Duodenal mucosa (tissue), 2 donors: ENCODE measurements around the gene FOXP3.

Experiments
- H3K27ac ChIP-seq: one replicate; pipeline ENCODE4 v1.7.0; 2013; ENCODE audit warnings: low read depth, low read length
- H3K27me3 ChIP-seq, 2 donors: one replicate each; pipeline ENCODE4 v1.7.0; 2013; ENCODE audit warnings: low read length in 2 of 2, control low read depth in 1 of 2; ENCODE audit not compliant: insufficient read depth in 2 of 2, control insufficient read depth in 1 of 2
- H3K36me3 ChIP-seq, 2 donors: one replicate each; pipeline ENCODE4 v1.7.0; 2013; ENCODE audit warnings: low read length in 2 of 2, control low read depth in 1 of 2; ENCODE audit not compliant: insufficient read depth in 2 of 2, control insufficient read depth in 1 of 2
- H3K4me1 ChIP-seq, 2 donors: one replicate each; pipeline ENCODE4 v1.7.0; 2013; ENCODE audit warnings: low read length in 2 of 2, control low read depth in 1 of 2; ENCODE audit not compliant: insufficient read depth in 2 of 2, control insufficient read depth in 1 of 2
- H3K4me3 ChIP-seq, 2 donors: one replicate each; pipeline ENCODE4 v1.7.0; 2013; ENCODE audit warnings: low read length in 2 of 2, low read depth in 1 of 2
- H3K9ac ChIP-seq, 2 donors: one replicate each; pipeline ENCODE4 v1.7.0; 2013; ENCODE audit warnings: low read length in 2 of 2, low read depth in 1 of 2
- H3K9me3 ChIP-seq, 2 donors: one replicate each; pipeline ENCODE4 v1.7.0; 2013; ENCODE audit warnings: low read length in 2 of 2, control low read depth in 1 of 2; ENCODE audit not compliant: control insufficient read depth in 1 of 2

Gene FOXP3

DNA sequence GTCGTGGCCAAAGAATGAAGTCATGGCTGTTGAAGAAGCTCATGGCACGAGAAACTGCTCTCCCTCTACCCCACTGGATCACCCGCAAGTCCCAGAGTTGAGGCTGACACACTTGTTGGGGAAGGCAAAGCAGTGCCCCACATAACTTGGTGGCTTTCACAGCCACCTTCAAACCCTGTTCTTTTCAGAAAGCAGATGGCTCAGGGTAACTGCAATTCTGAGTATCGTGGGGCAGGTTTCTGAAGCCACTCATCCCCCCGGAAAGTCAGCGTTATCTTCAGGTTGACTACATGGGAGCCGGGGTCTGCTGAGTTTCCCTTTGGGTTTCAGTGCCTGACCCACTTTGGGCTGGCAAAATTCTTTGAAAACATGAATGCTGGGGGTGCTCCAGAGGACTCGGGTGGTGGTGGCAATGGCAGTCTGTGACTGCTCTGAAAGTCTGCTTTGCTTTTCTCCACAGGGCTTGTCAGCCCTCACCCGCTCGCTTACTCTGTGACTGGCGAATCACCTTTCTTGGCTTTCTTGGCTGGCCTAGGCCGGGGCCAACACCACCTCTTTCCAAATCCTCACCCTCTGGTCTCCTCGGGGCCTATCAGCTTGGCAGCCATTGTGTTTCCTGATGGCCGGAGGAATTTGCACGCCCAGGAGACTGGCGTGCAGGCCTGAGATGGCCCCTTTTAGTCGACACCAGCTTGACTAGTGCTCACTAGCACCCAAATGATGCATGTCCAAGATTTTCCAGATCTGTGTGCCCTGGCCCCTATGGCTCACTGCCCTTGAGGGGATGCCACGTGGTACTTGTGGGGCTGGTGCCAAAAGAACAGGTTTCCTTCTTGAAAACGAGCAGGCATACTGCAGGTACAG, 12.4 kb upstream of the FOXP3 start:
- Histone ChIP-seq H3K4me1 (peaks cover 8 to 12% of the 10 kb centered on the region in 2 donors), H3K9me3 (no peaks in the 10 kb centered on the region), H3K36me3 (peaks cover 0 to 4% of the 10 kb centered on the region in 2 donors), H3K9ac (no peak overlapping the region), H3K27me3 (no peaks in the 10 kb centered on the region), H3K27ac (no peak overlapping the region), H3K4me3 (no peak overlapping the region)

DNA sequence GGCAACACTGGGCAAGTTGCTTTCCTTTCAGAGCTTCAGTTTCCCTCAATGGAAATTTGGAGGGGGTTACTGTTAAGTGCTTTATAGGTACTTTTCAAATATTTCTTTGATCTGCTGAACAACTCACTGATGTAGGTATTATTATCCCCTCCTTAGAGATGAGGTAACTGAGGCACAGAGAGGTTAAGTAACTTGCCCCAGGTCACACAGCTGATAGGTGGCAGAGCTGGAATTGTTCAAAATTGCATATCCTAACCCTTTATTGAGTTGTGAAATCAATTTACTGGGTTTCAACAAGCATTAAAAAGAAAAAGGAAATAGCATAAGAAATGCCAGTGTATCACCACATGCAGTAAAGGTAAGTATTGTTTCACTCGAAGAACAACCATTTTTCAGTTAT, 11.7 kb upstream of the FOXP3 start:
- peaks cover 15 to 19% of the 10 kb centered on the region in 2 donors for H3K4me1 ChIP-seq
- no peak overlapping the region for H3K27ac ChIP-seq
- H3K9ac ChIP-seq = no peak overlapping the region
- peaks cover 0 to 4% of the 10 kb centered on the region in 2 donors for H3K36me3 ChIP-seq
- H3K27me3 ChIP-seq = no peaks in the 10 kb centered on the region
- H3K4me3 ChIP-seq = no peak overlapping the region
- no peaks in the 10 kb centered on the region for H3K9me3 ChIP-seq

DNA sequence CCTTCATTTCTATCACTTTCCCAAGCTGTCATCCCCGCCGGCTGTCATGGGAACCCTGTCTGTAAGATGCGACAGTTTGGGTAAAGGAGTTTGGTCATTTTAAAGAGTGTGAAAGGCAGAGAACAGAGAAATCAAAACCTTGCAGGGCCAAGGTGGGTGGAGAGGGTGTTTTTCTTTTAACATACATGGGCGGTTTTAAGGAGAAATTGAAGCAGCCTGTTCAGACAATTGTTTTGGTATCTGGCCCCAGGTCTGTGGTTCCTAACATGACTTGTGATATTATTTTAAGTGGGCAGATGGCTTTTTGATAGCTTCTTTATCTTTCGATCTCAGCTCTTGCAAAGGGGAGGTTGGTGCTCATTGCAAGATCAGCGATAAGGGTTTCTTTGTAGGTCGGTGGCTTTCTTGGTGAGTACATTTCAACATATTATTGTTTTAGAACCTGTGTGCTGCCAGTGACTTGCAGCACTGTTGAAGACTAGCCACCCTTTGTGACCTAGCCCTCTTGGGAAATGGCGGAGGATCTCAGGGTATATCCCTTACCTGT, 8.7 kb upstream of the FOXP3 start:
- peaks cover 24 to 27% of the 10 kb centered on the region in 2 donors for H3K4me1 ChIP-seq
- no peaks in the 10 kb centered on the region for H3K9me3 ChIP-seq
- H3K27ac ChIP-seq = no peak overlapping the region
- H3K27me3 ChIP-seq = no peaks in the 10 kb centered on the region
- no peak overlapping the region for H3K9ac ChIP-seq
- H3K36me3 ChIP-seq = peaks cover 0 to 4% of the 10 kb centered on the region in 2 donors
- H3K4me3 ChIP-seq = no peak overlapping the region

DNA sequence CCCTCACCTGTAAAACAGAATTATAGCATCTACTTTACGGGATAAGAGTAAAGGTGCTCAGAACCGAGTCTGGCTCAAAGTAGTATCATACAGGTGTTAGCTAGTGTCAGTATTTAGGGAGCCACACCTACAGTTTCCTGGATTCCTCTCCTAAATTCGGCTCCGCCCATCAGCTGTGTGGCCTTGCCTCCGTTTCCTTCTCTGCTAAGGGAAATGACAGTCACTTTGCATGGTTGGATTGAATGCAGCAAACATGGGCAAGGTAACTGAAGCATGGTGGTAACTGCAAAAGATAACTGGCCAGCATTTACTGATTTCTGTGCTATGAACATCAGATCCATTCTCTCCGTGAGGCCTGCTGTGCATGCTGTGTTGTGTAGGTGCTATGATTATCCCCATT, 7.9 kb upstream of the FOXP3 start:
- Histone ChIP-seq H3K9me3 (no peaks in the 10 kb centered on the region), H3K27me3 (no peaks in the 10 kb centered on the region), H3K27ac (no peak overlapping the region), H3K4me3 (peak overlapping the region in 1 of 2 donors; percentile 40), H3K4me1 (peaks cover 24 to 27% of the 10 kb centered on the region in 2 donors), H3K36me3 (peaks cover 0 to 4% of the 10 kb centered on the region in 2 donors), H3K9ac (no peak overlapping the region)

DNA sequence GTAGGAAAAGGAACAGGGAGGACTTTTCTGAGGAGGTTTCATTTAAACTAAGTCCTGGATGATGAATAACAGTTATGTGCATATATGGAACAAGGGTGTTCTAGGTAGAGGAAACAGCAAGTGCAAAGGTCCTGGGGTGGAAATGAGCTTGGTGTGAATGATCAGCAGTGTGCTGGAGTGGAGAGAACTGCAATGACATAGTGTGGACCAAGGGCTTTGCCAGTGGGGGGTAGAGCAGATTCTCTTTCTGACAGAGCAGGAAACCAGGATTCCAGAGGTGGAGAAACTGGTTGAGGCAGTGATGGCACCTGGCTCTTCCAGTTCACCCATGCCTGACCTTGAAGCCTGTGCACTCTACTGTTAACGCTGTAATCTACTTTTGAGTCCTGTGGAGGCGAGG, 6.8 kb upstream of the FOXP3 start:
- Histone ChIP-seq H3K4me1 (peaks cover 24 to 27% of the 10 kb centered on the region in 2 donors), H3K27ac (no peak overlapping the region), H3K4me3 (peak overlapping the region; percentile 58 to 63), H3K36me3 (peaks cover 0 to 4% of the 10 kb centered on the region in 2 donors), H3K9ac (peak overlapping the region in 1 of 2 donors; percentile 10), H3K9me3 (no peaks in the 10 kb centered on the region), H3K27me3 (no peaks in the 10 kb centered on the region)

DNA sequence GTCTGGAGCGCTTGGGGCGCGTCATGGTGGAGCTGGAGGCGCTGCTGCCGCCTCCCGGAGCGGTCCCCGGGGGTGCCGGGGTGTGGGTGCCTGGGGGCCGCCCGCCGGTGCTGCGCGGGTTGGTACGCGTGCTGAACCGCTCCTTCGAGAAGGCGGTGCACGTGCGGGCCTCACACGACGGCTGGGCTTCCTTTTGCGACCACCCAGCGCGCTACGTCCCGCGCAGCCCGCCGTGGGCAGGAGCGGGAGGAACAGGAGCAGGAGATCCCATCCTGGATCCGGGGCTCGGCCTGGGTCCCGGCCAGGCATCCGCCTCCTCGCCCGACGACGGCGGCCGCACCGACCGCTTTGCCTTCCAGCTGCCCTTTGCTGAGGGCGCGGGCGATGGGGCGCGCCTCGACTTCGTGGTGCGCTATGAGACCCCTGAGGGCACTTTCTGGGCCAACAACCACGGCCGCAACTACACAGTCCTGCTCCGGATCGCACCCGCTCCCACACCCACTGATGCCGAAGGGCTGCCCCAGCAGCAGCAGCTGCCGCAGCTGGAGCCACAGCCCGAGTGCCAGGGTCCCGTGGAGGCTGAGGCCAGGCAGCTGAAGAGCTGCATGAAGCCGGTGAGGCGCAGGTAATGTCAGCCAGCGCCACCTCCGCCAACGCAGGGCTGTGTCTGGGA, 5.9 kb upstream of the FOXP3 start:
- Histone ChIP-seq H3K9me3 (no peaks in the 10 kb centered on the region), H3K9ac (peak overlapping the region; percentile 63), H3K4me1 (peaks cover 24 to 27% of the 10 kb centered on the region in 2 donors), H3K27ac (peak overlapping the region; percentile 85), H3K36me3 (peaks cover 0 to 4% of the 10 kb centered on the region in 2 donors), H3K27me3 (no peaks in the 10 kb centered on the region), H3K4me3 (peak overlapping the region; percentile 58 to 63)

DNA sequence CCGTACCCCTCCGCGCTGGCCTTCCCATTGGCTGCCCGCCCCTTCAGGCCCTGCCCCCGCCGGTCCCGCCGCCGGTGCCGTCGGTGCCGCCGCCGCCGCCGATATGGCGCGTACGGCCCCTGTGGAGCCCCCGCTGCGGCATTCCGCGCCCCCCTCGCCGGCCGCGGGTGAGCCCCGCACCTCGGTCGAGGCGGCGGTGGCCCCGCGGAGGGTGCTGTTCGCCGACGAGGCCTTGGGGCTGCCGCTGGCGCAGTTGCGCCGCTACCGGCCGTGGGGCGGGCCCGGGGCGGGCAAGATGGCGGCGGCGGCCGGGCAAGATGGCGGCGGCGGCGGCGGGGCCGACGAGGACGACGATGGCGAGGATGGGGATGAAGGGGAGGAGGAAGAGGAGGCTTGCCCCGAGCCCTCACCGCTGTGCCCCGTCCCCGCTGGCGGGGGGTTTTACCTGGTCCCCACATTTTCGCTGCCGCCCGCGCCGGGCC, 5.3 kb upstream of the FOXP3 start, which contains the start of gene PPP1R3F:
Gene PPP1R3F, plus strand, starts transcription at position 27 of the 482 bp plus-strand sequence. Its CDS starts 77 bp downstream, at position 104.
- H3K9me3 ChIP-seq = no peaks in the 10 kb centered on the region
- peak within 1 kb of the TSS; percentile 96 for H3K27ac ChIP-seq
- peak within 1 kb of the TSS; percentile 63 to 86 for H3K9ac ChIP-seq
- H3K4me1 ChIP-seq = peaks cover 24 to 27% of the 10 kb centered on the region in 2 donors
- peak within 1 kb of the TSS; percentile 69 to 84 for H3K4me3 ChIP-seq
- H3K36me3 ChIP-seq = peaks cover 0 to 4% of the 10 kb centered on the region in 2 donors
- no peaks in the 10 kb centered on the region for H3K27me3 ChIP-seq

DNA sequence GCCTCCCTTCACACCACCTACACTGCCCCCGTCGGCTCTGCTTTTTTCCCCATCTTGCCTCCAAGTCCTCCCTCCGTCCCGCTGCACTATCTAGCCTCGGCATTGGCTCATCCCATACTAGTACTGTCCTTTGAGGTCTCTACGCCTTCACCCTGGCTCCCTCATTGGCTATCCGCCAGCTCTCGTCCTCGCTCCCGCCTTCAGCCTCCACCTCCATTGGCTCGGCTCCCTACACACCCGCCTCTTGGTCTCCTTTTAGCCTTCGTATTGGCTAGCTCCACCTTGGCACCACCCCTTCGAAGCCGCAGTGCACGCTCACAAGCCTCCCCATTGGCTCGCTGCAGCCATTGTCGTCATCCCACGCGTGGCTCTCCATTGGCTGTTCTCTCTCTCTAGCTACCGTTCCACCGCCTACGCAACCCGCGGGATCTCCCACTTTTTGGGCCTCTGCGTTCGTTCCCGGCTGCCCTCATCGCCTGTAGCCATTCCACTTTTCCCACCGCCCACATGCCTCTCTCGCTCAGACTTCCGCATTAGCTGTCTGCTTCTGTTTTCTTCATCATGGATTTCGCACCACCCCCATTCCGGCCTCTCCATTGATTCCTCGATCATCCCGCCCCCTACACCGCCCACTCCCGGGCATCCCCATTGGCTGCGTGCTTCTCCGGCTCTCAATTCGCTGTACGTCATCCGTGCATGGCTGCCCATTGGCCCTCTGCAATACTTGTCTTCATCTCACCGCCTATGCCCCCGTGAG, 4.7 kb upstream of the FOXP3 start:
- peak overlapping the region; percentile 69 to 84 for H3K4me3 ChIP-seq
- H3K9ac ChIP-seq = peak overlapping the region; percentile 57 to 86
- H3K27ac ChIP-seq = peak overlapping the region; percentile 96
- no peaks in the 10 kb centered on the region for H3K27me3 ChIP-seq
- peaks cover 0 to 4% of the 10 kb centered on the region in 2 donors for H3K36me3 ChIP-seq
- H3K4me1 ChIP-seq = peaks cover 24 to 27% of the 10 kb centered on the region in 2 donors
- H3K9me3 ChIP-seq = no peaks in the 10 kb centered on the region

DNA sequence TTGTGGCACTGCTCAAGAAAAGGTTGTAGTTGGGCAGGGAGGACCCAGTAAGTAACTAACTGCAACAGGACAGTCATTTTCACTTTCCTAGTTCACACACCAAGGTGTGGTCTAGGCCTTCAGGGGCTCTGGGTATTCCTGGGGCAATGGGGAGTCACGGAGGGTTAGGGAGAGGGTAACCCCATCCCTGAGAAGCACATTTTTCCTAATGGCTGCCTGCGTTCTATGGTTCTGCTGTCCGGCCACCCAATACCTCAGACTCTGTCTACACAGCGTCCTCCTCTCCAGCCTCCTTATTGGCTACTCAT, 4.1 kb upstream of the FOXP3 start:
- H3K9me3 ChIP-seq = no peaks in the 10 kb centered on the region
- no peaks in the 10 kb centered on the region for H3K27me3 ChIP-seq
- H3K4me1 ChIP-seq = peaks cover 24 to 25% of the 10 kb centered on the region in 2 donors
- peaks cover 0 to 4% of the 10 kb centered on the region in 2 donors for H3K36me3 ChIP-seq
- peak overlapping the region; percentile 52 for H3K27ac ChIP-seq
- peak overlapping the region; percentile 69 to 84 for H3K4me3 ChIP-seq
- peak overlapping the region; percentile 57 to 86 for H3K9ac ChIP-seq
